Stimulated activated CD4-positive, alpha-beta T cell treated with anti-CD3 and anti-CD28 coated beads, Interleukin-1b, Interleukin-23, amount 100 ng/mL, for 1 hour (primary cell): ENCODE results near the gene STUB1.
"Not testable (repeated sequence)": the region's sequence is repeated elsewhere in the genome, so short reads cannot be mapped to it uniquely, and the experiment has no call there.

ENCODE experiments used
- DNase-seq, 2 donors: peaks; one replicate each; pipeline ENCODE4 v3.0.0-alpha.2; 2020; ENCODE audit warnings: low read depth in 2 of 2

The STUB1 gene

GRCh38 chr16:711548-712320 is 31.5 kb downstream of the STUB1 start:
- peak in 1 of 2 donors; percentile 74 for DNase-seq

GRCh38 chr16:712740-713250 is 32.6 kb downstream of the STUB1 start:
- not testable (repeated sequence) for DNase-seq

GRCh38 chr16:714079-714478 is 33.9 kb downstream of the STUB1 start:
- no peak for DNase-seq

- DNase-seq: peak; percentile 75 to 90
Observed at GRCh38 chr16:714558-715476, 34.6 kb downstream of the STUB1 start, which contains the start of gene METRN. Gene METRN (plus strand): TSS chr16:715118. CDS start chr16:715290, 172 bp downstream.

GRCh38 chr16:715477-716199 is 35.4 kb downstream of the STUB1 start:
- no peak for DNase-seq

- DNase-seq: no peak
Observed at GRCh38 chr16:716200-716568, 36.0 kb downstream of the STUB1 start.

GRCh38 chr16:716768-717325 is 36.6 kb downstream of the STUB1 start:
- no peak for DNase-seq

GRCh38 chr16:717450-718245 is 37.4 kb downstream of the STUB1 start:
- DNase-seq: no peak

GRCh38 chr16:718389-718788 is 38.2 kb downstream of the STUB1 start:
- DNase-seq: no peak

- no peak for DNase-seq
Observed at GRCh38 chr16:718922-719321, 38.7 kb downstream of the STUB1 start.

- no peak for DNase-seq
Observed at GRCh38 chr16:719815-720446, 39.7 kb downstream of the STUB1 start.

GRCh38 chr16:720447-720989 is 40.3 kb downstream of the STUB1 start:
- DNase-seq: no peak

GRCh38 chr16:720990-721764 is 41.0 kb downstream of the STUB1 start, which contains the start of gene ANTKMT:
Gene ANTKMT (plus strand): TSS chr16:721146. CDS start chr16:721275, 129 bp downstream.
- peak in 1 of 2 donors; percentile 32 for DNase-seq

- DNase-seq: no peak
Observed at GRCh38 chr16:721765-722540, 41.7 kb downstream of the STUB1 start.

GRCh38 chr16:722835-723633 is 42.8 kb downstream of the STUB1 start:
- no peak for DNase-seq

- DNase-seq: no peak
Observed at GRCh38 chr16:723695-724094, 43.5 kb downstream of the STUB1 start.
